H1 (cell line): Measurements from ENCODE around the gene PPP1R1A. TPM values are rescaled to one million over a fixed set of nuclear protein-coding genes. Genes with fewer than 3 reads are reported as not detected.

Experiments
- ASH2L ChIP-seq: fragments of 200-600, 300-600 bp; sonication (generic); IDR thresholded peaks from one replicate; pipeline ENCODE4 v1.7.1; 2017; ENCODE audit warnings: low read length
- ATF2 ChIP-seq: IDR thresholded peaks from 2 replicates; pipeline ENCODE4 v1.6.1; 2012; ENCODE audit warnings: low read length, inconsistent platforms
- RAD21 ChIP-seq, 2 experiments: IDR thresholded peaks in 1 of 2; conservative IDR thresholded peaks in 1 of 2; 2 replicates each; pipeline ENCODE4 v1.6.1; 2011; ENCODE audit warnings: low read depth in 2 of 2, low read length in 2 of 2, improper control_type of control experiment in 1 of 2, inconsistent platforms in 1 of 2, mild to moderate bottlenecking in 1 of 2, moderate library complexity in 1 of 2
- SP1 ChIP-seq: IDR thresholded peaks from 2 replicates; pipeline ENCODE4 v1.6.1; 2011; ENCODE audit warnings: low read depth, low read length
- SP2 ChIP-seq: IDR thresholded peaks from 2 replicates; pipeline ENCODE4 v1.6.1; 2012; ENCODE audit warnings: mild to moderate bottlenecking, low read length, inconsistent platforms
- polyA plus RNA-seq, 7 experiments: library from polyadenylated mRNA; depleted of rRNA in 3 of 7; stranded (reverse) in 5 of 7; unstranded in 2 of 7; fragments of >200 nt in 5 of 7; fragments of 200-250 nt in 2 of 7; gene quantifications; 1 replicate in 5 of 7; 2 replicates in 1 of 7; 4 replicates in 1 of 7; pipeline versions ENCODE4 v1.2.1 to v1.2.3, GENCODE V29; 2011 to 2013; ENCODE audit warnings: missing spikeins in 2 of 7, mixed read lengths in 2 of 7
- total RNA-seq: library from RNA; stranded (reverse); fragmentation: NEBNext Ultra II Directional; extraction: Animal tissue kit (Norgen Biotek cat#: 25700); gene quantifications from 2 replicates; pipeline ENCODE4 v1.2.1, GENCODE V29; 2021

Gene PPP1R1A
- total and polyA plus RNA-seq, 2 of the 8 experiments (the other 6 are each of a cell fraction or from before 2014, with no cell fraction given) = 5.8 to 13.1 TPM

- no peak for TF ChIP-seq ATF2
- peak; percentile 42; the same call in 1 of the 2 replicates for TF ChIP-seq SP1
- peak; percentile 36 for TF ChIP-seq ASH2L
- peak; percentile 68 to 74 for TF ChIP-seq RAD21 (IDR thresholded peaks at IDR 0.05 in 1 of 2, conservative IDR thresholded peaks at IDR 0.05 in 1 of 2; ENCODE audit: low read depth in 2 of 2, low read length in 2 of 2)
- TF ChIP-seq SP2 = no peak
Observed at GRCh38 chr12:54571193-54572188, 17.0 kb downstream of the PPP1R1A start (continued).
